Lung microvascular endothelial cell (primary cell): ENCODE measurements around the gene GNB1L. TPM values are rescaled to one million over a fixed set of nuclear protein-coding genes. Genes with fewer than 3 reads are reported as not detected.
A peak's percentile ranks its signal among the peaks of the same experiment; 100 is the strongest.

Experiments used
- DNase-seq, 2 donors: peaks; one replicate each; pipeline versions ENCODE4 v3.0.0 to v3.0.0-alpha.2; 2010; ENCODE audit warnings: low read depth in 2 of 2
- total RNA-seq: library from RNA; depleted of rRNA; stranded (reverse); fragments of >200 nt; gene quantifications from 2 replicates; pipeline ENCODE4 v1.2.1, GENCODE V29; 2014

The GNB1L gene
- total RNA-seq, 1 donor from 2014 or later = 4.4 TPM

DNA sequence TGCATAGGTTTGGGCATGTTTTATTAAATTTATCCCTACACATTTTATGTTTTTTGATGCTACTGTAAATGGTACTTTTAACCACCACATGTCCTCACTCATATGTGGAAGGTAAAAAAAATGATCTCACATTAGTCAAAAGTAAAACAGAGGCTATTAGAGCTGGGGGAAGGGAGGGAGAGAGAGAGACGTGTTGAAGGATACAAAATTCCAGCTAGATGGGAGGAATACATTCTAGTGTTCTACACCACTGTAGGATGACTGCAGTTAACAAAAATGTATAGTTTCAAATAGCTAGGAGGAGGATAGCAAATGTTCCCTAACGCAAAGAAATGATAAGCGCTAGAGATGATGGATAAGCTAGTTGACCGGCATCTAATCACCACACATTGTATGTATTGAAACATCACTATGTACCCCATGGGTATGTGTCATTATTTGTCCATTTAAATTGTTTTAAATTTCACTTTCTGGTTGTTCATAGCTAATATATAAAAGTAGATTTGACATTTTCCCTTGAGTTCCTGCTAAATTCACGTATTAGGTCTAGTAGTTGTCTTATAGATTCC is 9.9 kb upstream of the GNB1L start:
- no peak for DNase-seq

DNA sequence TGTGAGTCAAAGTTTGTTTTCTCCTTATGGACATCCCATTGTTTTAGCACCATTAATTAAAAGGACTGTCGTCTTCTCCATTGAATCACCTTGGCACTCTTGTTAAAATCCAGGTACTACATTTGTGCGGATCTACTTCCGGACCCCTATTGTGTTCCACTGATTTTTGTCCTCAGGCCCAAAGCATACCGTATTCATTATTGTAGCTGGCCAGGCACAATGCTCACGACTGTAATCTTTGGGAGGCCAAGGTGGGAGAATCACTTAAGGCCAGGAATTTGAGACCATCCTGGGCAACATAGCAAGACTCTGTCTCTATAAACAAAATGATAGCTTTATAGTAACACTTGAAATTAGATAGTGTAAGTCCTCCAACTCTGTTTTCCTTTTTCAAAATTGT is 8.9 kb upstream of the GNB1L start:
- DNase-seq = no peak

GRCh38 chr22:19862619-19863246 is 8.1 kb upstream of the GNB1L start:
- no peak for DNase-seq

GRCh38 chr22:19859861-19860510 is 5.3 kb upstream of the GNB1L start:
- no peak for DNase-seq

DNA sequence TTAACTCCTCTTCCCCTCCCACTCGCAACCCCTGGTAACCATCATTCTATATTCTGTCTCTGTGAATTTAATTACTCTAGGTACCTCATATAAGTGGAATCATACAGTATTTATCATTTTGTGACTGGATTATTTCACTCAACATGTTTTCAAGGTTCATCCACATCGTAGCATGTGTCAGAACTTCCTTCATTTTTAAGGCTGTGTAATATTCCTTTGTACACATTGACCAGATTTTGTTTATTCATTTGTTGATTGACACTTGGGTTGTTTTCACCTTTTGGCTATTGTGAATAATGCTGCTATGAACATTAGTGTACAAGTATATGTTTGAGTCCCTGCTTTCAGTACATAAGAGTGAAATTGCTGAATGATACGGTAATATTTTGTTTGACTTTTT is 2.7 kb upstream of the GNB1L start:
- DNase-seq = no peak

DNA sequence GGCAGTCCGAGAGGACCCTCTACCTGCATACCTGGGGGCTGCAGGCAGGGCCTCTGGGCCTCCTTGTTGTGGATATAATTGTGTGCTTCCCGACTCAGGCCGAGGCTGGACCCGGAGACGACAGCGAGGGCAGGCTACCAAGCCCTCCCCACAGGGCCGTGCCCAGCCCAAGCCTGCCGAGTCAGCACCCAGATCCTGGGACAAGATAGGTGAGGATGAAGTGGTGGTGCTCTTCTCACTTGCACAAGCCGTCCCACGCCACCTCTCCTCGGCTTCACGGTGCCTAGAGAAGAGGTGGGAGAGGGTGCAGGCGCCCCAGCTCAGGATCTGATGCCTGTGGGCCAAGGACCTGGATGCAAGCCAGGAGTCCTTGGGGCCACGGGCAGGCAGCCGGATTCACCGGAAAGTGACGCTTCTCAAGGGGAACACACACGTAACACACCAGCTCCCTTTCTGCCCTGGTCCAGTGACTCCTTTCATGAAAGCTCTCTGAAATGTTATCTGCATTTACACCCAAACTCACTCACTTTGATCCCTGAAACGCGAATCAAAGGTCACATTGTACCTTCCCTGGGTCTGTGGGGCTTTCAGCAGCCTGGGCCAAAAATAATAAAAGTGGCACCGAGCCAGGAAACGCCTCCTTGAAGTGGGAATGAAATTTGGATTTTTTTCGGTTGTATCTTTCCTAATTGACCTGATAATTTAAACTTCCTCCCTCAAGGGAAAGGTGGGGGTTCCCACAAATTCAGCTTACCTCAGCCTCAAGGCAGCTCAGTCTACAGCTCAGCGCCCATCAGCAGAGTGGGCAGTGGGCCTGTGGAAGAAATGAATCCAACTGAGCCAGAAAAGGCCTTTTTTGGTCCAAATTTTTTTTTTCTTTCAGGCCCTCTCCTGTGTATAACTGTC is 1.1 kb upstream of the GNB1L start:
- DNase-seq = peak; percentile 55 to 80

DNA sequence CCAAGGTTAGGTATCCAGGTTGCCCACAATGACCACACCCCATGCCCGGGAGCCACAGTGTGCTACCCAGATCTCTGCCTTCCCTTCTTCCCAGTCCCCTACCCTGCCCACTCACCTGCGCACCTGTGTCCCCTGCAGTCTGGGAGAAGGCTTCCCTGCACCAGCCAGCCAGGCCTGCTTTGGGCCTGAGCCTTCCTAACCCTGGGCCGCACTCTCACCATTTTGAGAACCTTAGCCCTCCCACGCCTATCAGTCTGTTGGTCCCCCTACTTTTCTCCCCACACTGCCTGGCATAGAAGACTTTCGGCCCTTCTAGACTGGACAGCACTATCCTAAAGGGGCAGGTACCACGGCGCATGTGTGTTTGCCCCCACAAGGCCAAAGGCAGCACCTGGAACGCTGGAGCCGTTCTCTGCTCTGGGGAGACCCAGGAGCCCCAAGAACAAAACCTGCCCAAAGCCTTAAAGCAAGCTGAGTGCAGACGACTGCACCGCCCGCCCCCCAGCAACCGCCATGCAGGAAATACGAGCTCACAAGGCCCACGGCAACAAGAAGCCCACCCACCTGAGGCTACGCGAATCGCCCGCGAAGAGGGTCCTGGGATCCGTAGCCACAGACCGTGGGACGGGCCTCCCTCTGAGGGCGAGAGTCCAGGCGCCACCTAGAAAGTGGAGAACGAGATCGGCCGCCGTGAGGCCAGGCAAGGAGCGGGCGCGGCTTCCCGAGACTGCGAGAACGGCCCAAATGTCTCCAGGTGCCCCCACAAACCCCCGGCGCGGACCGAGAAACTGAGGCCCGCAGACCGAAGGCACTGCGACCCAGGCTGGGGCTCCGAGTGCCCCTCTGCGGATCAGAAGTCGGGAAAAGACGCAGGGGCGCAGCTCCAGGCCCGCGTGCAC is 546 bp downstream of the GNB1L start:
- peak in 1 of 2 donors; percentile 23 for DNase-seq

- peak in 1 of 2 donors; percentile 4 for DNase-seq
These were observed 1.4 kb downstream of the GNB1L start for GRCh38 chr22:19853058-19853878.

DNA sequence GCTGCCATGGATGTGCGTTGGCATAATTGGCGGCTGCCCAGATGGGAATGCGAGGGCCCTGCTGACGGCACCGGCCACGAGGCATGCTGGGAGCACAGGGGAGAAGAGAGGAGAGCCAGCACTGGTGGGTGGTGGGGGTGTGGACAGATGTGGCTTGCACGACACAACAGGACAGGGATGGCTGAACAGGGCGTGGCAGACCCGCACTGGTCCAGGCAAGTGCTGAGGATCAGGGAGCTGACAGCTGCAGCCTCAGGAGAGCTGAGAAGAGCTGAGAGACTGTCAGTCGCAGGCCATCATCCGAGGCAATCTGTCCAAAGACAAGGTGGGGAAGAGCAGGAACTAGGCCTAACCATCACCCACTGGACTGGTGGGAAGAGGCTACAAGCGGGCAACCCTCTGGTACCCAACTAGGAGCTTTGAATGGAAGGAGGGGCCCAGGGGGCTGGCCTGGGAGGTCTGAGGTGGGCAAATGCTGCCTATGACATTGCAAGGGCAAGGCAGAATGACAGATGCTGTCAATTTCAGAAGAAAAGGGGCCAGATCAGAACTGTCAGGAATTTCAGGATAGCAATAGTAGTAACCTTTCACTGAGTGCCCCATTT is 2.4 kb downstream of the GNB1L start:
- no peak for DNase-seq

- DNase-seq = no peak
These were observed 3.1 kb downstream of the GNB1L start for GRCh38 chr22:19851291-19852176.

DNA sequence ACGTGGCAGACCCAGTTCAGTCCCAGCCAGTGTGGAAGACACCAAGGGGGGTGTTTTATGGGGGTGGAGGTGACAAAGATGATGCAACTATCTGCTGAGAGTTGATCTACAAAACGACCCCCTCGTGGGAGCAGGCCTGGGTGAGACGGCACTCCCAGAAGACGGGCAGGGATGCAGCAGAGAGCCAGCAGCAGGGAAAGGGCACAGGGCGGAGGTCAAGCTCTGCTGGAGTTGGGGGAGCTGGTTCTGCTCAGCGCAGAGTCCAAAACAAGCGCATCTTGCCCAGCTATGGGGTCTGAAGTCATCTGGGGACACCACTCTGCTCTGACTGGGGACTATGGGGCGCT is 3.9 kb downstream of the GNB1L start:
- no peak for DNase-seq

GRCh38 chr22:19849835-19850762 is 4.6 kb downstream of the GNB1L start:
- peak in 1 of 2 donors; percentile 2 for DNase-seq

DNA sequence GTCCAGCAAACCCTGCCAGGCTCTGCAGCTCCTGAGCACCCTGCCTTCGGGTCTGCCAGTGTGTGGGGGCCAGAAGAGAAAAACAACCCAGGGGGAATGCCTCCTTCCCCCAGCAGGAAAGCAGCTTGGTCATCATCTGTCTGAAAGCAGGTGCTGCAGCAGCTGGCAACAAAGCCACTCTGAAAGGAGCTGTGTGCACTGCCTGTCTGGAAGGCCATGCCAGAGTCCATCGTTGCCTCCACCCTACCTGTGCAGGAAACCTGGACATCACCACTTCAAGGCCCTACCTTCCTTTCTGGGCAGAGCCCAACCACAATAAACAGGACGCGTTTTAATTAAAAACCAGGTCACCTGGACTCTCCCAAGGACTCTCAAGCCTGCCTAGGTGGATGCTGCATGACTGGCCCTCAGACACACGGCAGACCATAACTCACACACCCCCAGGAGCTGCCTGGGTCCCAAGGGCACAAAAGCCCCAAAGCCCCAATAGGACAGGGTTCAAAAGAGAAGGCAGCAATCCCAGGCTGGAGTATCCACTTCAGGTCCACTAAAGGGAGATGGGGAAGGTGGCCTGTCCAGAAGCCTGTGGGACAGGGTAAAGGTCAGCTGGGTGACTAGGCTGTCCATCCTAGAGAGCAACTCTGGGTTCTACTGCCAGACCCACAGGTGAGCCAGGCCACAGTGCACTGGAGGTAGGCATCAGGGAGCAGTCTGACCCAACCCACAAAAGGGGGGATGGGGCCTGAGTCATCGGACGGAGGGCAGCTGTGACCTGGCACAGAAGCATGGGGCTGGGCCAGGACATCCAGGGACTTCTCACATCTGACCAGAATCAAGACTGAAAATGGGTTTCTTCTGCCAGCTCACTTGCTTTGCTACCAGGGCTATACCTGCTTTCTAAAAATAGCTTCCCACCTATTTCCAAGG is 6.1 kb downstream of the GNB1L start:
- DNase-seq = peak in 1 of 2 donors; percentile 32

DNA sequence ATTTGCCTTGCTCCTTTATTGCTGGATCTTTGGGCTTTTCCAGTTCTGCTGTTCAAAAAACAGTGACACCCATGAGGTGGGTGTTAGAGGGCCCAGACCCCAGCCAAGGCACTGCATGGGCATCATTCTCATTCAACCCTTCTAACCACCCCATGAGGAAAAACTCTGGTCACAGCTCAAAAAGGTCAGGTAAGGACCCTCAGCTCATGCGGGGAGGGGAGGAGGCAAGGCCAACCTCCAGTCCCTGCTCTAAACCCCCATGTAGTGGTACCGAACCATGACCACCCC is 7.4 kb downstream of the GNB1L start:
- DNase-seq = no peak

GRCh38 chr22:19846620-19847344 is 7.9 kb downstream of the GNB1L start:
- no peak for DNase-seq

DNA sequence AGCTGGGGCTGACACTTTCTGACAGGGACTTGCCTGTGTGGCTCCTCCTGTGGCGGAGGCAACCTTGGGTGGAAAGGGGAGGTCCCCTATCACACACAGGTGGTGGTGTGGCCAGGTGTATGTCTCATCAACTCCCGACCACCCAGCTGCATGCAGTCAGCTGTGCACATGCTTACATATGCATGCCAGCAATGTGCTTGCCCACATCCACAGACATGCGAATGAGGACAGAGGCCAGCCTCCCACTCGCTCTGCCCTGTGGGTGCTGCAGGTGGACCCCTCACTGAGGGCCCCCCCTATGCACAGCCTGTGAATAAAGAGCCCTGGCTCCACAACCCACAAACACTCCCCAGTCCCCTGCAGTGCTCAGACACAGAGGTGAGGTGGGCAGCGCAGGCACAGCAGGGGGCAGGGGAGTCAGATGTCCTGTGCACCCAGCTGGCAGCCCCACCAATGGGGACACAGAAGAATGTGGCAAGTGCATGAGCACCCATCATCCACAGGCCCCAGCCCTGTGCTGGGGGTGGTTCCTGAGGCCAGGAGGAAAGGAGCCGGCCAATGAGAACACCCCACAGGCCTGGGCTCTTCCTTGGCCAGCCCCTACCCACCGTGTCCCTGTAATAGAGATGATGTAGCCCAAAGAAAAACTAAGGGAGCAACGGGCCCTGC is 9.5 kb downstream of the GNB1L start:
- DNase-seq = no peak
